Astrocyte of the spinal cord (primary cell): ENCODE data around the gene CD164L2.

Experiments used
- DNase-seq: peaks from one replicate; pipeline ENCODE4 v3.0.0; 2011; ENCODE audit warnings: low read depth, low spot score
- H3K4me3 ChIP-seq: 2 replicates; pipeline ENCODE4 v1.5.1; 2011; ENCODE audit warnings: low read depth, mild to moderate bottlenecking, low read length, moderate library complexity
- in situ Hi-C: cut with HindIII; loops from 2 replicates; pipeline ENCODE4 v1.10.0; 2017; ENCODE audit warnings: low sequenced_read_pairs
- TF ChIP-seq, protein P1 (sequence below): IDR thresholded peaks from 2 replicates; pipeline ENCODE4 v1.5.1; 2012; ENCODE audit warnings: low read depth, mild to moderate bottlenecking, low read length, inconsistent platforms

The CD164L2 gene

DNA sequence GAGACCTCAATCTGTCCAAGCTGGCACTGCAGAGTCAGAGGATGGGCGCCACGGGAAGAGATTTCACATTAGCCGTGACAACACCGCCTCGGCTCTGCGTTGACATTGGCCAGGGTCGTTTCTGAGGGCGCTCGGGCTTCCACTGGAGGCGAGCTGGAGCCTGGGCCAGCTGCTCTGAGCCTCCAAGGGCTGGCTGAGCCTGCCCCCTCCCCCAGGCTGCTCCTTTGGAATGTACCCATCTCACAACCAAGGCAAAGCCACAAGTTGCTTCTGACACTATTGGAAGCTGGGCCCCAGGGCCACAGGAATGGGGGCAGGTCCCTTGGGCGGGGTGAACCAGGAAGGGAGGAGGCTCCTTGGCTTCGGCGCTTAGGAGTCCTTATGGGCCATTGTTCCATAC is 21.9 kb upstream of the CD164L2 start:
- in situ Hi-C loops, result no loop called here
- DNase-seq, result peak; percentile 88
- TF ChIP-seq, protein P1, sequence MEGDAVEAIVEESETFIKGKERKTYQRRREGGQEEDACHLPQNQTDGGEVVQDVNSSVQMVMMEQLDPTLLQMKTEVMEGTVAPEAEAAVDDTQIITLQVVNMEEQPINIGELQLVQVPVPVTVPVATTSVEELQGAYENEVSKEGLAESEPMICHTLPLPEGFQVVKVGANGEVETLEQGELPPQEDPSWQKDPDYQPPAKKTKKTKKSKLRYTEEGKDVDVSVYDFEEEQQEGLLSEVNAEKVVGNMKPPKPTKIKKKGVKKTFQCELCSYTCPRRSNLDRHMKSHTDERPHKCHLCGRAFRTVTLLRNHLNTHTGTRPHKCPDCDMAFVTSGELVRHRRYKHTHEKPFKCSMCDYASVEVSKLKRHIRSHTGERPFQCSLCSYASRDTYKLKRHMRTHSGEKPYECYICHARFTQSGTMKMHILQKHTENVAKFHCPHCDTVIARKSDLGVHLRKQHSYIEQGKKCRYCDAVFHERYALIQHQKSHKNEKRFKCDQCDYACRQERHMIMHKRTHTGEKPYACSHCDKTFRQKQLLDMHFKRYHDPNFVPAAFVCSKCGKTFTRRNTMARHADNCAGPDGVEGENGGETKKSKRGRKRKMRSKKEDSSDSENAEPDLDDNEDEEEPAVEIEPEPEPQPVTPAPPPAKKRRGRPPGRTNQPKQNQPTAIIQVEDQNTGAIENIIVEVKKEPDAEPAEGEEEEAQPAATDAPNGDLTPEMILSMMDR, result peak; percentile 12
- no peak overlapping the region for H3K4me3 ChIP-seq

DNA sequence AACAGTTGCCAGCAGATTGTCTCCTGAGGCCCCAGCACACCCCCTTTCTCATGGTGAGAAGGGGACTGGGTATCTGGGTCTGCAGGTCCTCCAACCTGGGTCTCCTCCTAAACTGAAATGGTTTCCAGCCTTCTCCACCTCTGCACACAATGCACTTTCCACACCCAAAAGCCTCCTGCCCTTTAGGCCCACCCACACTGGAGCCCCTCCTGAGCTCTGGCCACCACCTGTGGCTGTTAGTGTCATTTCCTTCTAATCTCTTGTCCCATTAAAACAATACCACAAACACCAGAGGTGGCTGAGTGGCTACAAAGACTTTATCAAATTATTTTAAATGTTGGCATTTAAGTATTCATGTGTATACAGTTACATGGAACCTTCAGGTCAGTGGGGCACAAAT is 20.8 kb upstream of the CD164L2 start:
- in situ Hi-C loops, result no loop called here
- no peak overlapping the region for H3K4me3 ChIP-seq

DNA sequence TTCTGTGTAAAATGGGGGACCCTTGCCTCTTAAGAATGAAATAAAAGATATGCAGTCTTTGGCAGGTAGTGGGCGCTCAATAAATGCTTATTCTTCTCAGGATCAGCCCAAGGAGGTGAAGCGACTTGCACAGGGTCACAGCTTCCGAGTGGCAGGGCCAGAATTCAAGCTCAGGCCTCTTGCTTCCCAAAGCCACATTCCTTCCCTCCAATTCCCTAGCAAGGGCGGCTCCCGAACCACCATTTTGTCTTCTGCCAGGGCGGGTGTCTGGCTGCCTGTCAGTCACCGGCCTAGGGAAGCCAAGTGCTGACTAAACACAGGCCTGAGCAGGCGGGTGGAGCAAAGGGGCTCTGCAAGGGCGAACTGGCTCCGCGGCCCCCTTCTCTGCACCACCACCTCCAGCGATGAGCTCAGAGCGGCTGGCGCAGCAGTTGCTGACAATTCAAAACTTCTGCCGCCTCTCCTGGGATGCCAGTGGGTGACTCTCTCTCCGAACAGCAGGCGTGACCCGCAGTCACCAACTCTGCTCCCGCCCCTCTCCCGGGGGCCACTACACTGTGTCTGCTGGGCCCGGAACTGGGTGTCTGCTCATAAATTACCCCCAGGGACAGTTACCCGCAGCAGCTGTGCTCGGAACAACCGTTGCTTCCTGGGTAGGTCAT is 20.1 kb upstream of the CD164L2 start:
- TF ChIP-seq, protein P1, result peak; percentile 42
- DNase-seq, result peak; percentile 69
- in situ Hi-C loops, result no loop called here
- no peak overlapping the region for H3K4me3 ChIP-seq

More for the DNA sequence above, 20.8 kb upstream of the CD164L2 start:
- TF ChIP-seq, protein P1, result no peak
- no peak for DNase-seq

DNA sequence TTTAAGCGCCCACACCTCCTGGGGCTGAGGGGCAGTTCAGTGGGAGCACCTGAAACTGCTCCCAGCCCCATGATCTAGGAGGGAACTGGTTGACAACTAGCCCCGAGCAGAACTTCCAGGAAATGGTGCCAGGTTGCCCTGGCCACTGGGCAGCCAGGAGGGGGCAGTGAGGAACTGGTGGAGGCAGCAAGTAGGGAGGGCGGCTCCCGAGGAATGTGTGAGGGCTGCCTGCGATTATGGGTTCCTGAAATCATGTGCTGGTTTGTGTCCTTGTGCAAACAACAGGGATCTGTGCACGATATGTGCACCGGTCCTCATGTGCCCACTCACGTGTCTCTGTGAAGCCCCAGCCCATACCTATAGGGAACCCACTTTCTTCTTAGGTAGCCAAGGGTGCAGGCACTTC is 19.2 kb upstream of the CD164L2 start:
- DNase-seq, result peak; percentile 70
- TF ChIP-seq, protein P1, result peak; percentile 74
- in situ Hi-C loops, result no loop called here
- no peak overlapping the region for H3K4me3 ChIP-seq

DNA sequence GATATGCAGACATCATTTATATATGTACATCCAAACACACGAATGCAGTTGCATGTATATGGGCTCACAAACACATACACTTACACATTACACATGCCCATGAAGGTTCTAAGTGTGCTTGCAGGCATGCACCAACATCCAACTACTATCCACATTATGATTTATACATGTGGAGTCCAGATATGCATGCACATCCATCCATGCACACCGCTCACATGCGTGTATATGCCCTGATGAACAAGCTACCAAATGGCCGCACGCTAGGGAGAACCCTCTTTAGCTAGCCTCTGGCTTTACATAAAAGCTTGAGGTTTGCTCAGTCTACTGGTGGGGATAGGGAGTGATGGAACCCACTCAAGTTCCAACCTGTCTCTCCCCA is 17.8 kb upstream of the CD164L2 start:
- in situ Hi-C loops, result no loop called here
- no peak overlapping the region for H3K4me3 ChIP-seq
- TF ChIP-seq, protein P1, result no peak
- DNase-seq, result no peak

DNA sequence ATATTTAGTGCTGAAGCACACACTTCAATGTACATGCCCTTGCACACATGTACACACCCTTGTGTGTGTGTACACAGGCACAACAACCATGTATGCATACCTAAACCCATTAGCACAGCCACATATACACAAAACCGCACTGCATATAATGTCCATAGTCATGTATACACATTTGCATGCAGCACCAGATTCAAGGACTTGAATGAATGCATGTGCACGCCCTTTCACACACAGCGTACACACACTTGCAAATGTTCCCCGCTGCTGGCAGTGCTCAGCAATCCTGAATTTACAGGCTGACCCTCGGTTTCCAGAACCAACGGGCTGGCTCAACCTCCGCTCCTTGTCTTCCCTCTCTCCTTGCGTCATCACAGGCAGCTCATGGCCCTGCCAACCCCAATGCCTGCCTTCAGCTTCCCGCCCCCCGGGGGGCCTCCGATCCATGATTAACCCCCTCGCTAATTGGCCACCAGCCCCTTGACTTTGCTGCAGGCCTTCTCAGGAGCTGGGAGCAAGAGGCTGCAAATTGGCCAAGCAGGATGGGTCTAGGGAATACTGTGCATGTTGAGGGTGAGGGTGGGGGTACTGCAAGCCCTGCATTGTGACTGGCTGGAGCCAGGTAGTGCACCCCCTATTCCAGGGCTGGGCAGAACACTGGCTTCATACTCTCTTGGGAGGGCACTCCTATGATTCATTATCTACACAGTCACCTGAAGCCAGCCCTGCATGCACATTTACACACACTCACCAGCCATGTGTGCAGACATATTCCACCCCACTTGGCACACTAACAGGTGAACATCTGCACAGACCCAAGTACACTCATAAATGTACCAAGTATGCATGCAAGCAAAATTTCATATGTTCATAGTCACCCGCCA is 17.2 kb upstream of the CD164L2 start:
- DNase-seq, result no peak
- no peak overlapping the region for H3K4me3 ChIP-seq
- TF ChIP-seq, protein P1, result no peak
- in situ Hi-C loops, result no loop called here
